Neural cell (in vitro differentiated cells): ENCODE data around the gene PIGQ. TPM values are rescaled to one million over a fixed set of nuclear protein-coding genes. Genes with fewer than 3 reads are reported as not detected.

ENCODE experiments used
- H2AFZ ChIP-seq: fragments of 200-600, 300-800 bp; sonication (generic), shearing (Covaris generic); 2 replicates; pipeline ENCODE4 v1.6.0; 2014; ENCODE audit warnings: low read depth, mild to moderate bottlenecking, antibody characterized with exemption, low read length, moderate library complexity
- H3F3A ChIP-seq: fragments of 200-600 bp; shearing (Covaris generic); 2 replicates; pipeline ENCODE4 v1.6.1; 2016; ENCODE audit warnings: mild to moderate bottlenecking, moderate library complexity, mixed read lengths, antibody characterized with exemption, low read length; ENCODE audit not compliant: insufficient read depth, poor library complexity, severe bottlenecking
- H3K27ac ChIP-seq: fragments of 200-600, 300-800 bp; sonication (generic), shearing (Covaris generic); 2 replicates; pipeline ENCODE4 v1.5.1; 2014; ENCODE audit warnings: mild to moderate bottlenecking, low read length, moderate library complexity
- H3K27me3 ChIP-seq: fragments of 300-800, 200-600 bp; sonication (generic), shearing (Covaris generic); 2 replicates; pipeline ENCODE4 v1.6.0; 2014; ENCODE audit warnings: mild to moderate bottlenecking, low read depth, low read length, moderate library complexity; ENCODE audit not compliant: insufficient read depth
- H3K36me3 ChIP-seq: fragments of 300-800, 200-600 bp; sonication (generic), shearing (Covaris generic); 2 replicates; pipeline ENCODE4 v1.5.1; 2014; ENCODE audit warnings: mild to moderate bottlenecking, antibody characterized with exemption, low read length, moderate library complexity; ENCODE audit not compliant: insufficient read depth
- H3K4me2 ChIP-seq: fragments of 300-800, 200-600 bp; sonication (generic), shearing (Covaris generic); 2 replicates; pipeline ENCODE4 v1.6.0; 2014; ENCODE audit warnings: mild to moderate bottlenecking, low read length
- H3K4me3 ChIP-seq: fragments of 300-800, 200-600 bp; sonication (generic), shearing (Covaris generic); 2 replicates; pipeline ENCODE4 v1.5.1; 2014; ENCODE audit warnings: mild to moderate bottlenecking, low read length, moderate library complexity
- H3K79me2 ChIP-seq: fragments of 200-600 bp; shearing (Covaris generic); replicated peaks from 2 replicates; pipeline ENCODE4 v1.6.0; 2014; ENCODE audit warnings: mild to moderate bottlenecking, low read length, moderate library complexity; ENCODE audit not compliant: insufficient read depth
- H3K9ac ChIP-seq: fragments of 300-800, 200-600 bp; sonication (generic), shearing (Covaris generic); 2 replicates; pipeline ENCODE4 v1.6.1; 2016; ENCODE audit warnings: mild to moderate bottlenecking, low read length, mixed read lengths
- H3K9me2 ChIP-seq: fragments of 200-600 bp; shearing (Covaris generic); 2 replicates; pipeline ENCODE4 v1.6.1; 2016; ENCODE audit warnings: mild to moderate bottlenecking, low read length, mixed read lengths; ENCODE audit not compliant: insufficient read depth
- H3K9me3 ChIP-seq: fragments of 200-600, 300-800 bp; sonication (generic), shearing (Covaris generic); 2 replicates; pipeline ENCODE4 v1.6.1; 2016; ENCODE audit warnings: mild to moderate bottlenecking, mixed run types, low read length, moderate library complexity, mixed read lengths
- H4K20me1 ChIP-seq: fragments of 200-600 bp; shearing (Covaris generic); 2 replicates; pipeline ENCODE4 v1.6.1; 2016; ENCODE audit warnings: mild to moderate bottlenecking, mixed run types; ENCODE audit not compliant: insufficient read depth
- CTCF ChIP-seq: fragments of 450-650 bp; IDR thresholded peaks from 2 replicates; pipeline ENCODE4 v1.5.1; 2014; ENCODE audit warnings: antibody characterized with exemption, mild to moderate bottlenecking, moderate library complexity; ENCODE audit not compliant: poor library complexity, severe bottlenecking
- EP300 ChIP-seq: fragments of 450-650 bp; conservative IDR thresholded peaks from 2 replicates; pipeline ENCODE4 v1.6.1; 2014; ENCODE audit warnings: antibody characterized with exemption, mild to moderate bottlenecking, moderate library complexity; ENCODE audit not compliant: poor library complexity, severe bottlenecking
- EZH2 ChIP-seq: fragments of 200-600, 300-800 bp; shearing (Covaris generic), sonication (generic); IDR thresholded peaks from 2 replicates; pipeline ENCODE4 v1.6.1; 2014; ENCODE audit warnings: antibody characterized with exemption, low read length, borderline replicate concordance, mild to moderate bottlenecking; ENCODE audit not compliant: insufficient read depth, poor library complexity, severe bottlenecking
- MXI1 ChIP-seq: fragments of 450-650 bp; conservative IDR thresholded peaks from 2 replicates; pipeline ENCODE4 v1.6.1; 2014; ENCODE audit warnings: antibody characterized with exemption, mild to moderate bottlenecking; ENCODE audit not compliant: poor library complexity, severe bottlenecking
- POLR2AphosphoS5 ChIP-seq: IDR thresholded peaks from 2 replicates; pipeline ENCODE4 v1.6.1; 2012
- RAD21 ChIP-seq: fragments of 450-650 bp; conservative IDR thresholded peaks from 2 replicates; pipeline ENCODE4 v1.6.1; 2014; ENCODE audit warnings: antibody characterized with exemption, mild to moderate bottlenecking, moderate library complexity
- REST ChIP-seq: IDR thresholded peaks from 2 replicates; pipeline ENCODE4 v1.6.1; 2012; ENCODE audit warnings: borderline replicate concordance
- SMC3 ChIP-seq: fragments of 450-650 bp; conservative IDR thresholded peaks from 2 replicates; pipeline ENCODE4 v1.6.1; 2014; ENCODE audit warnings: antibody characterized with exemption, mild to moderate bottlenecking, moderate library complexity; ENCODE audit not compliant: poor library complexity
- TAF1 ChIP-seq: IDR thresholded peaks from 2 replicates; pipeline ENCODE4 v1.6.1; 2012; ENCODE audit warnings: low read depth
- polyA plus RNA-seq: library from polyadenylated mRNA; depleted of rRNA; stranded (reverse); fragments of >200 nt; gene quantifications from 2 replicates; pipeline ENCODE4 v1.2.3, GENCODE V29; 2014

Gene PIGQ
- polyA plus RNA-seq, 1 donor from 2014 or later = 69.2 TPM

- no peaks in the 10 kb centered on the region for H3K36me3 ChIP-seq
- H2AFZ ChIP-seq = no peak overlapping the region
- no peak overlapping the region for H3K4me2 ChIP-seq
- H3K9me3 ChIP-seq = no peaks in the 10 kb centered on the region
- TF ChIP-seq RAD21 = no peak
- TF ChIP-seq REST = no peak
- TF ChIP-seq TAF1 = no peak
- TF ChIP-seq EZH2 = no peak
- TF ChIP-seq EP300 = no peak
- TF ChIP-seq MXI1 = no peak
- TF ChIP-seq CTCF = no peak
- TF ChIP-seq POLR2AphosphoS5 = no peak
- no peak for TF ChIP-seq SMC3
- H3K9ac ChIP-seq = no peak overlapping the region
- no peaks in the 10 kb centered on the region for H3K9me2 ChIP-seq
- no peaks in the 10 kb centered on the region for H4K20me1 ChIP-seq
- H3K27ac ChIP-seq = no peak overlapping the region
- H3K79me2 ChIP-seq = no peaks in the 10 kb centered on the region
- H3F3A ChIP-seq = no peaks in the 10 kb centered on the region
- H3K4me3 ChIP-seq = no peak overlapping the region
- H3K27me3 ChIP-seq = peaks cover 7% of the 10 kb centered on the region
Observed at GRCh38 chr16:553601-554296, 16.0 kb upstream of the PIGQ start.

GRCh38 chr16:554297-554621, 15.5 kb upstream of the PIGQ start:
- H3K9me3 ChIP-seq = no peaks in the 10 kb centered on the region
- no peak overlapping the region for H3K27ac ChIP-seq
- no peak overlapping the region for H3K9ac ChIP-seq
- H3K4me2 ChIP-seq = no peak overlapping the region
- no peak for TF ChIP-seq REST
- TF ChIP-seq TAF1 = no peak
- TF ChIP-seq SMC3 = no peak
- TF ChIP-seq MXI1 = no peak
- TF ChIP-seq EP300 = no peak
- no peak overlapping the region for H2AFZ ChIP-seq
- no peak overlapping the region for H3K4me3 ChIP-seq
- H3K36me3 ChIP-seq = no peaks in the 10 kb centered on the region
- no peaks in the 10 kb centered on the region for H3F3A ChIP-seq
- no peaks in the 10 kb centered on the region for H4K20me1 ChIP-seq
- H3K27me3 ChIP-seq = peaks cover 12% of the 10 kb centered on the region
- no peaks in the 10 kb centered on the region for H3K79me2 ChIP-seq
- no peaks in the 10 kb centered on the region for H3K9me2 ChIP-seq
